Stomach (tissue), 4 donors: ENCODE data around the gene ESRRG.

ENCODE experiments used
- EP300 ChIP-seq: sonication (generic); formaldehyde crosslinking; IDR thresholded peaks from one replicate; pipeline ENCODE4 v1.6.1; 2017; ENCODE audit warnings: antibody characterized with exemption
- POLR2A ChIP-seq, 4 donors: fragments of 450-650 bp; IDR thresholded peaks; one replicate each; pipeline ENCODE4 v1.6.1; 2016; ENCODE audit warnings: antibody characterized with exemption in 4 of 4, control low read depth in 2 of 4, mild to moderate bottlenecking in 1 of 4, moderate library complexity in 1 of 4
- TF ChIP-seq, protein P1 (sequence below), 7 experiments: fragments of 450-650 bp in 4 of 7; fragments of 200-600 bp in 3 of 7; sonication (generic) in 3 of 7; IDR thresholded peaks; one replicate each; pipeline ENCODE4 v1.5.1; 2016 to 2019; ENCODE audit warnings: antibody characterized with exemption in 7 of 7, control low read depth in 2 of 7, mild to moderate bottlenecking in 1 of 7

DNA sequence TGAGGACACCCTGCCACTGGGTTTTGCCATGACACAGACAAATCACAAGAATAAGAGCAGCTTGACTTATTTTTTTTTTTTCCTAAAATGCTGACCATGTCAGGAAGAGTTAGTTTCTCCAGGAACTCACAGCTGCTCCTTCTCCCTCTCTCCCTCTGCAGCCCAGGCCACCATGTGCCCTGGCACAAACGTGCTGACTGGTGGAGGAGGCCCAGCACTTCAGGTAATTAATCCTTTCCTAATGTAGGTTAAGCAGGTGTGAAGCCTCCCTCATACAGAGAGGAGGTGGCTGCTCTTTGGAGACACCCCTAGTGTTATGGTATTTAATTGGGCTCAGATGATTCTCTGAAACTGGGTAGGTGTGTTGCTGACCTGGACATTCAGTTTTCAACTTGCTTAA, 170.2 kb downstream of the ESRRG start:
- TF ChIP-seq, protein P1, sequence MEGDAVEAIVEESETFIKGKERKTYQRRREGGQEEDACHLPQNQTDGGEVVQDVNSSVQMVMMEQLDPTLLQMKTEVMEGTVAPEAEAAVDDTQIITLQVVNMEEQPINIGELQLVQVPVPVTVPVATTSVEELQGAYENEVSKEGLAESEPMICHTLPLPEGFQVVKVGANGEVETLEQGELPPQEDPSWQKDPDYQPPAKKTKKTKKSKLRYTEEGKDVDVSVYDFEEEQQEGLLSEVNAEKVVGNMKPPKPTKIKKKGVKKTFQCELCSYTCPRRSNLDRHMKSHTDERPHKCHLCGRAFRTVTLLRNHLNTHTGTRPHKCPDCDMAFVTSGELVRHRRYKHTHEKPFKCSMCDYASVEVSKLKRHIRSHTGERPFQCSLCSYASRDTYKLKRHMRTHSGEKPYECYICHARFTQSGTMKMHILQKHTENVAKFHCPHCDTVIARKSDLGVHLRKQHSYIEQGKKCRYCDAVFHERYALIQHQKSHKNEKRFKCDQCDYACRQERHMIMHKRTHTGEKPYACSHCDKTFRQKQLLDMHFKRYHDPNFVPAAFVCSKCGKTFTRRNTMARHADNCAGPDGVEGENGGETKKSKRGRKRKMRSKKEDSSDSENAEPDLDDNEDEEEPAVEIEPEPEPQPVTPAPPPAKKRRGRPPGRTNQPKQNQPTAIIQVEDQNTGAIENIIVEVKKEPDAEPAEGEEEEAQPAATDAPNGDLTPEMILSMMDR (IDR thresholded peaks at IDR 0.05) = no peak
- no peak for TF ChIP-seq POLR2A (IDR thresholded peaks at IDR 0.05)
- TF ChIP-seq EP300 = no peak
